Brain microvascular endothelial cell (primary cell): Measurements from ENCODE around the gene MGMT.

ENCODE experiments used
- DNase-seq: peaks from one replicate; pipeline ENCODE4 v3.0.0-alpha.2; 2020
- H3K27ac ChIP-seq: fragments of 250-450 bp; sonication (Bioruptor Pico); 2 replicates; pipeline ENCODE4 v1.5.1; 2020; ENCODE audit warnings: mild to moderate bottlenecking, moderate library complexity
- H3K27me3 ChIP-seq: fragments of 250-450 bp; sonication (Bioruptor Pico); replicated peaks from 2 replicates; pipeline ENCODE4 v1.5.1; 2020; ENCODE audit warnings: mild to moderate bottlenecking
- H3K36me3 ChIP-seq: fragments of 250-450 bp; sonication (Bioruptor Pico); replicated peaks from 2 replicates; pipeline ENCODE4 v1.5.1; 2020; ENCODE audit warnings: mild to moderate bottlenecking
- H3K4me3 ChIP-seq: 2 replicates; pipeline ENCODE4 v1.5.1; 2011; ENCODE audit warnings: low read depth, mild to moderate bottlenecking, control low read depth, low read length, moderate library complexity
- in situ Hi-C: cut with HindIII; loops from 2 replicates; pipeline ENCODE4 v1.10.0; 2017; ENCODE audit warnings: low sequenced_read_pairs, low pct_ligation_motif_present
- TF ChIP-seq, protein P1 (sequence below): IDR thresholded peaks from 2 replicates; pipeline ENCODE4 v1.5.1; 2011; ENCODE audit warnings: low read depth, mild to moderate bottlenecking, moderate library complexity, low read length, control low read depth, inconsistent platforms; ENCODE audit errors: missing control alignments

Gene MGMT

GRCh38 chr10:129580901-129581300 lies 113.9 kb downstream of the MGMT start:
- in situ Hi-C loops = no loop called here
- Histone ChIP-seq H3K27ac (no peak overlapping the region), H3K36me3 (no peaks in the 10 kb centered on the region), H3K27me3 (no peaks in the 10 kb centered on the region), H3K4me3 (no peak overlapping the region)
- DNase-seq = no peak
- TF ChIP-seq, protein P1, sequence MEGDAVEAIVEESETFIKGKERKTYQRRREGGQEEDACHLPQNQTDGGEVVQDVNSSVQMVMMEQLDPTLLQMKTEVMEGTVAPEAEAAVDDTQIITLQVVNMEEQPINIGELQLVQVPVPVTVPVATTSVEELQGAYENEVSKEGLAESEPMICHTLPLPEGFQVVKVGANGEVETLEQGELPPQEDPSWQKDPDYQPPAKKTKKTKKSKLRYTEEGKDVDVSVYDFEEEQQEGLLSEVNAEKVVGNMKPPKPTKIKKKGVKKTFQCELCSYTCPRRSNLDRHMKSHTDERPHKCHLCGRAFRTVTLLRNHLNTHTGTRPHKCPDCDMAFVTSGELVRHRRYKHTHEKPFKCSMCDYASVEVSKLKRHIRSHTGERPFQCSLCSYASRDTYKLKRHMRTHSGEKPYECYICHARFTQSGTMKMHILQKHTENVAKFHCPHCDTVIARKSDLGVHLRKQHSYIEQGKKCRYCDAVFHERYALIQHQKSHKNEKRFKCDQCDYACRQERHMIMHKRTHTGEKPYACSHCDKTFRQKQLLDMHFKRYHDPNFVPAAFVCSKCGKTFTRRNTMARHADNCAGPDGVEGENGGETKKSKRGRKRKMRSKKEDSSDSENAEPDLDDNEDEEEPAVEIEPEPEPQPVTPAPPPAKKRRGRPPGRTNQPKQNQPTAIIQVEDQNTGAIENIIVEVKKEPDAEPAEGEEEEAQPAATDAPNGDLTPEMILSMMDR = no peak

DNA sequence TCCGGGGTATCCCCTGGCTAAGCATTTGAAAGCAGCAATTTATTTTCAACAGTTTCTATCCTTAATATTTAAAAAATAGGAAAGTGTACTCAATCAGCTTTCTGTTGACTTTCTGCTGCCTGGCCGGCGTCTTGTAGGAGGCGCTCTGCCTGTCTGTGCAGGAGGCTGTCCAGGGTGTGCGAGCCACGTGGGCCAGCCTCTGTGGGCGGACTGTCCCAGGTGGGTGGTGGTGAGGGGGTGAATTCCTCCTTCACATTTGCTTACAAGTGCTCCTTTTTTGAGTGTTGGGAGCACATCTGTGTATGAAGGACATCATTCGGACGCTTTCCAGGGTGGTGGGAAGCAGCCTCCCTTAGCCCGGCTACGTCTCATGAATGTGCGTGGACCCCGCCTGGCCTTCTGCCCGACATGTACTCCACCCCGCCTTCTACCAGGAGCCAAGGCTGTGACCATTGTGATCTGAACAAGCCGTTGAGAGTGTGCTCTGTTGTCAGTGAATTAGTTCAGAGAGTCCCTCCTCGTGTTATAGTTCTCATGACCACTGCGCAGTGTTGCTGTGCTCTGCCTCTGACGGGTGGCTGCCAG lies 114.9 kb downstream of the MGMT start:
- TF ChIP-seq, protein P1 = no peak
- H3K27me3 ChIP-seq = no peaks in the 10 kb centered on the region
- in situ Hi-C loops = no loop called here

GRCh38 chr10:129583831-129584230 lies 116.8 kb downstream of the MGMT start:
- no peaks in the 10 kb centered on the region for H3K36me3 ChIP-seq
- H3K27ac ChIP-seq = no peak overlapping the region
- in situ Hi-C loops = no loop called here
- TF ChIP-seq, protein P1 = no peak
- DNase-seq = no peak
- no peaks in the 10 kb centered on the region for H3K27me3 ChIP-seq
- H3K4me3 ChIP-seq = no peak overlapping the region

More for the DNA sequence above, 114.9 kb downstream of the MGMT start:
- Histone ChIP-seq H3K36me3 (no peaks in the 10 kb centered on the region), H3K4me3 (no peak overlapping the region), H3K27ac (no peak overlapping the region)
- DNase-seq = no peak

GRCh38 chr10:129586898-129587443 lies 119.9 kb downstream of the MGMT start:
- Histone ChIP-seq H3K36me3 (no peaks in the 10 kb centered on the region), H3K4me3 (no peak overlapping the region), H3K27me3 (no peaks in the 10 kb centered on the region), H3K27ac (no peak overlapping the region)
- no peak for DNase-seq
- TF ChIP-seq, protein P1 = no peak
- in situ Hi-C loops = no loop called here

DNA sequence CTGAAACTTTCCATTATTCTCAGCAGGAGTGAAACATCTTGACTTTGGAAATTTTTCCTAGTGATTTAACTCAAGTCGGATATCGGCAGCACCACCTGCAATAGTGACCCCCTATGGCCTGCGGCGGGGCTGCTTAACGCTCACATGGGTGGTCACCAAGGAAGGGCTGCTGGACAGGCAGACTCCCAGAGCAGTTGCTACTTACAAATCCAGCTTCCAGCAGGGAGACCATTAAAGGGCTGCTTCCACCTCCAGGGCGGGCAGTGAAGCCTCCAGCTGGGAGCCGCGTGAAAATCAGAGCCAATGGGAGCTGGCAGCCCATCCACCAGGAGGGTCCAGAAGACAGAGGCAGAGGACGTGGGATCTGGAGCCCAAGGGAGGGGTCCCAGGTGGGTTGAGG lies 122.5 kb downstream of the MGMT start:
- Histone ChIP-seq H3K27me3 (no peaks in the 10 kb centered on the region), H3K4me3 (no peak overlapping the region), H3K27ac (no peak overlapping the region), H3K36me3 (no peaks in the 10 kb centered on the region)
- TF ChIP-seq, protein P1 = no peak
- in situ Hi-C loops = no loop called here
- no peak for DNase-seq

GRCh38 chr10:129593953-129594352 lies 126.9 kb downstream of the MGMT start:
- no peak for DNase-seq
- H3K36me3 ChIP-seq = no peaks in the 10 kb centered on the region
- no peaks in the 10 kb centered on the region for H3K27me3 ChIP-seq
- TF ChIP-seq, protein P1 = no peak
- in situ Hi-C loops = no loop called here
- no peak overlapping the region for H3K27ac ChIP-seq
- no peak overlapping the region for H3K4me3 ChIP-seq
